Naive thymus-derived CD8-positive, alpha-beta T cell (primary cell): ENCODE data around the gene WNK2. TPM values are rescaled to one million over a fixed set of nuclear protein-coding genes. Genes with fewer than 3 reads are reported as not detected.

Source experiments
- ATAC-seq, 2 donors: fragments of 150-1000 bp; cut with Tn5 transposase in 1 of 2; sonication (Bioruptor Pico), chemical (Tn5 transposase) in 1 of 2; 1 replicate in 1 of 2; 2 replicates in 1 of 2; pipeline ENCODE4 v1.10.0; 2021; ENCODE audit warnings: mild to moderate bottlenecking in 2 of 2, moderate library complexity in 2 of 2
- POLR2A ChIA-PET: fragments of 350-600 bp; sonication (Branson Sonifier 250); formaldehyde crosslinking; loops from one replicate; lab custom pipeline; 2021; ENCODE audit warnings: antibody characterized with exemption; lab: Charles Lee
- DNase-seq, 10 donors: peaks; one replicate each; pipeline versions ENCODE4 v3.0.0 to v3.0.0-alpha.2; 2020 to 2022
- H3K27ac Mint-ChIP-seq, 10 donors: one replicate each; pipeline ENCODE4 v1.8.0; 2020 to 2022; ENCODE audit warnings: mild to moderate bottlenecking in 10 of 10, mixed read lengths in 10 of 10, moderate library complexity in 4 of 10, inconsistent platforms in 1 of 10
- H3K27me3 Mint-ChIP-seq, 5 donors: one replicate each; pipeline ENCODE4 v1.8.0; 2021 to 2022; ENCODE audit warnings: mixed read lengths in 5 of 5
- H3K36me3 Mint-ChIP-seq, 3 donors: one replicate each; pipeline ENCODE4 v1.8.0; 2020 to 2022; ENCODE audit warnings: mixed read lengths in 3 of 3, mild to moderate bottlenecking in 2 of 3, inconsistent platforms in 1 of 3
- H3K4me1 Mint-ChIP-seq, 4 donors: one replicate each; pipeline ENCODE4 v1.8.0; 2021 to 2022; ENCODE audit warnings: mixed read lengths in 4 of 4
- H3K4me3 Mint-ChIP-seq, 10 donors: one replicate each; pipeline ENCODE4 v1.8.0; 2020 to 2022; ENCODE audit warnings: mild to moderate bottlenecking in 10 of 10, mixed read lengths in 10 of 10, moderate library complexity in 6 of 10, inconsistent platforms in 1 of 10
- H3K9me3 Mint-ChIP-seq, 9 donors: one replicate each; pipeline ENCODE4 v1.8.0; 2020 to 2022; ENCODE audit warnings: mixed read lengths in 9 of 9, mild to moderate bottlenecking in 3 of 9, inconsistent platforms in 1 of 9, moderate library complexity in 1 of 9
- polyA plus RNA-seq, 3 donors: library from polyadenylated mRNA; unstranded; fragments of 300-500 nt; fragmentation: Illumina TruSeq; gene quantifications; one replicate each; pipeline ENCODE4 v1.2.3, GENCODE V29; 2021
- total RNA-seq, 8 experiments: library from RNA in 2 of 8; stranded (reverse) in 2 of 8; gene quantifications; one replicate each; pipeline ENCODE4 v1.2.3 and lab custom pipeline; 2021 to 2026

WNK2 gene
- total and polyA plus RNA-seq, 5 experiments from 2014 or later = 0.27 TPM; not detected in 4

GRCh38 chr9:93198838-93199625 is 15.1 kb downstream of the WNK2 start:
- Mint-ChIP-seq H3K27me3 (peaks cover 0 to 1% (median 0%) of the 10 kb centered on the region in 5 donors), H3K27ac (peak overlapping the region in 1 of 10 donors; percentile 48), H3K4me1 (peaks cover 0 to 1% (median 0%) of the 10 kb centered on the region in 4 donors), H3K36me3 (no peaks in the 10 kb centered on the region), H3K9me3 (peaks cover 0 to 2% (median 0%) of the 10 kb centered on the region in 9 donors), H3K4me3 (no peak overlapping the region)
- POLR2A ChIA-PET = no interaction called here
- ATAC-seq = no peak
- peak in 1 of 10 donors; percentile 59 for DNase-seq

DNA sequence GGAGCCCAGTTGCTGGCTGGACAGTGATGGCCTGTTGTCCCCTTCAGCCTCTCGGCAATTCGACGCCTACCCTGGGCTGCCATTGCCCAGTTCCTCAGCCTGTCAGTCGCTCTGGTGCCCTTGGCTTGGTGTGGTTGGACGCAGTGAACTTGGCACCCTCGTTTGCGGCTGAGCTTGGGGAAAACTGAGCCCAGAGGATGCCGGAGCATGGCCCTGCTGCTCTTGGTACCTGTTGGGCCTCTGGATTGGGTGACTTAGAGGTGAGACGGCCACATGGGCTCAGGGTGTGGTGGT is 16.5 kb downstream of the WNK2 start:
- ATAC-seq (no peak), DNase-seq (no peak)
- POLR2A ChIA-PET = no interaction called here
- H3K27ac Mint-ChIP-seq = no peak overlapping the region
- peaks cover 0 to 1% (median 0%) of the 10 kb centered on the region in 5 donors for H3K27me3 Mint-ChIP-seq
- no peaks in the 10 kb centered on the region for H3K36me3 Mint-ChIP-seq
- peaks cover 0 to 2% (median 0%) of the 10 kb centered on the region in 9 donors for H3K9me3 Mint-ChIP-seq
- peaks cover 0 to 9% (median 5%) of the 10 kb centered on the region in 4 donors for H3K4me1 Mint-ChIP-seq
- H3K4me3 Mint-ChIP-seq = no peak overlapping the region

- H3K36me3 Mint-ChIP-seq = no peaks in the 10 kb centered on the region
- peaks cover 0 to 9% (median 5%) of the 10 kb centered on the region in 4 donors for H3K4me1 Mint-ChIP-seq
- H3K9me3 Mint-ChIP-seq = no peaks in the 10 kb centered on the region
- POLR2A ChIA-PET = no interaction called here
- no peak overlapping the region for H3K27ac Mint-ChIP-seq
- ATAC-seq = no peak
- no peak overlapping the region for H3K4me3 Mint-ChIP-seq
- peaks cover 0 to 1% (median 0%) of the 10 kb centered on the region in 5 donors for H3K27me3 Mint-ChIP-seq
- peak in 1 of 10 donors; percentile 38 for DNase-seq
Measured at GRCh38 chr9:93200989-93201334, 17.0 kb downstream of the WNK2 start.

DNA sequence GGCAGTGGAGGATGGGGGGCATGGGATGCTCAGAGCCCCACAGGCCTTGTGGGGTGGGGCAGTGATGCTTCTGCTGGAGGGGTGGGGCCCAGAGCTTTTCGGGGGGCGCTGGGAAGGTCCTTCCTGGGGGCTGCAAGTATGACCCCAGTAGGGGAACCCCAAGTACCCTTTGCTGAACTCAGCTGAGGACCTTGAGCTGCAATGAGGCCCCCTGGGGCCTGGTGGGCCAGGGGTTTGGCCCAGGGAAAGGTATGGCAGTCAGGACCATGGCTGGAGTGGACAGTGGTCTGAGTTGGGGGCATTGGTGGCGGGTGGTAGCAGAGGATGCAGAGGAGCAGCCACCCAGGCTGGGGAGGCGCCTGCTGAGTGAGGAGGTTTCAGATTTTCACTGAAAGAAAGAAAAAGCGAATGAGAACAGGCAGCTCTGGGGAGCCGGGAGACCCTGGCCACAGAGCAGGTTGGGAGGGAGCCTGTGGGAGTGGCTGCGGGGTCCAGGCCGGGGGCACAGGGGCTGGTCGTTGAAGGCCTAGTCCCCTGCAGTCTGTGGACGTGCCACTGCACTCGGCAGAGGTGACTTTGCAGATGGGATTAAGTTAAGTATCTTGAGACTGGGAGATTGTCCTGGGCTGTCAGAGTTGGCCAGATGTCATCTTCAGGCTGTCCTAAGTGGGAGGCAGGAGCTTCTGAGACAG is 19.2 kb downstream of the WNK2 start:
- no peak for ATAC-seq
- Mint-ChIP-seq H3K36me3 (no peaks in the 10 kb centered on the region), H3K9me3 (no peaks in the 10 kb centered on the region), H3K27ac (peak overlapping the region in 2 of 10 donors; percentile 60 to 66), H3K4me3 (no peak overlapping the region), H3K4me1 (peaks cover 0 to 9% (median 5%) of the 10 kb centered on the region in 4 donors), H3K27me3 (peaks cover 0 to 1% (median 0%) of the 10 kb centered on the region in 5 donors)
- peak in 1 of 10 donors; percentile 31 for DNase-seq
- POLR2A ChIA-PET = no interaction called here

DNA sequence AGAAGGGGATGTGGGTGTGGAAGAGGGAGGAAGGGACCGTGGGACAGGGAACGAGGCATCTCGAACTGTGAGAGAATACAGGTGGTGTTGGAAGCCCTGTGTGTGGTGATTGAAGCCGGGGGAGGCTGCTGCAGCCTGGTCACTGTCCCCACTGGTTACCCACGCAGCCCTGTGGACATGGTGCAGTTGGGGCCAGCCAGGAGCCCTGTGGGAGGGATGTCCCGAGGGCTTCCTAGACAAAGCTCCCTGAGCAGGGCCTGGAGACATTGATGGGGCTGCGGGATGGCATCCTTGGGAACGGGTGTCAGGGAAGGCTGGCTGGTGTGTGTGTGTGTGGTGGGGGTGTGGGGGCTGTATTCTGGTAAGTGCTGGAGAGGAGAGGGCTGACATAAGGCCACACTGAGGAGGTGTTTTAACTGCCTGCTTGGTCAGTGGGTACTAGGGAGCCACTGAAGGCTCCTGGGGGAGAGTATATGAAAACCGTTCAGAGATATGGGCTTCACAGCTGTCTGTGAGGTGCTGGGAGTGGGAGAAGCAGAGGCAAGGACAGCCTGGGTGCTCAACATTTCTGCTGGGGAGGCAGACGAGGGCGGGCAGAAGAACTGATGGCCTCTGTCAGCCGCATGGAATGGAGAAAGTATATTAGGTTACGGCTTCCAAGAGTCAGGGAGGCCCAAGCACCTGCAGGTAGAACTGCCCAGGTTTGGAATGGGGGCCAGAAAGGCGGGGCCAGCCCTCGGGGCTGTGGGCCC is 20.0 kb downstream of the WNK2 start:
- Mint-ChIP-seq H3K27me3 (peaks cover 0 to 1% (median 0%) of the 10 kb centered on the region in 5 donors), H3K4me1 (peaks cover 5 to 9% (median 5%) of the 10 kb centered on the region in 4 donors), H3K36me3 (no peaks in the 10 kb centered on the region), H3K9me3 (no peaks in the 10 kb centered on the region), H3K4me3 (no peak overlapping the region), H3K27ac (peak overlapping the region in 1 of 10 donors; percentile 60)
- POLR2A ChIA-PET = interaction anchor here (0.6 kb wide), 1 partner anchor 25 kb away, joined by 7 read pairs; no protein-coding TSS in a partner anchor
- peak in 1 of 10 donors; percentile 38 for DNase-seq
- ATAC-seq = no peak

DNA sequence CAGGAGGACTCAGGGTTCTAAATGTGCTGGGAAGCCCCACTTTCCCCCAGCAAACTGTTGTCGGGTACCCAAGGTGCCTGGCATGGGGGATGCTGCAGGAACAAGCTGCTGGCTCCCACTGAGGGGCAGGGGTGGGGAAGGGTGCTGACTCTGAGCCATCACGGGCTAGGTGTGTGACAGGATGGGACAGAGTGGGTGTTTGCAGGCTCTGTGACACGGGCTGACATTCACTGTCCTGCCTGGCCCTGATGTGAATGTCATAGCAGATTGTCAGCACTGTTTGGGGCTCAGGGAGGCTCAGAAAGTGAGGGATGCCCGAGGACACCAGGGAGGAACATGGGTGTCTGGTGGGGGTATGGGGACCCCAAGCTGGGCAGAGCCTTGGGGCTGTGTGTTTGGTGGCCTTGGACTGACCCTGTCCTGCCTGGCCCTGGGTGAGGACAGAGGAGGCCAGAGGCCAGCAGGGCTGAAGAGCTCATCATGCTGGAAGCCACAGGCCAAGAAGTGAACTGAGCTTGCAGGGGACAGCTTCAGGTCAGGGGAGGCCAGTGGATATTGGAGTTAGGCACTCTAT is 20.6 kb downstream of the WNK2 start:
- Mint-ChIP-seq H3K4me3 (peak overlapping the region in 1 of 10 donors; percentile 7), H3K27me3 (peaks cover 0 to 1% (median 0%) of the 10 kb centered on the region in 5 donors), H3K27ac (peak overlapping the region in 2 of 10 donors; percentile 47 to 60), H3K4me1 (peaks cover 5 to 9% (median 5%) of the 10 kb centered on the region in 4 donors), H3K9me3 (no peaks in the 10 kb centered on the region), H3K36me3 (no peaks in the 10 kb centered on the region)
- POLR2A ChIA-PET = no interaction called here
- ATAC-seq (no peak), DNase-seq (peak in 1 of 10 donors; percentile 35)

GRCh38 chr9:93205045-93205768 is 21.3 kb downstream of the WNK2 start:
- peak overlapping the region in 1 of 10 donors; percentile 7 for H3K4me3 Mint-ChIP-seq
- peak overlapping the region in 2 of 10 donors; percentile 19 to 60 for H3K27ac Mint-ChIP-seq
- peak in 1 of 10 donors; percentile 42 for DNase-seq
- POLR2A ChIA-PET = no interaction called here
- no peak for ATAC-seq
- no peaks in the 10 kb centered on the region for H3K36me3 Mint-ChIP-seq
- no peaks in the 10 kb centered on the region for H3K9me3 Mint-ChIP-seq
- H3K27me3 Mint-ChIP-seq = peaks cover 0 to 1% (median 0%) of the 10 kb centered on the region in 5 donors
- peaks cover 5 to 9% (median 5%) of the 10 kb centered on the region in 4 donors for H3K4me1 Mint-ChIP-seq

DNA sequence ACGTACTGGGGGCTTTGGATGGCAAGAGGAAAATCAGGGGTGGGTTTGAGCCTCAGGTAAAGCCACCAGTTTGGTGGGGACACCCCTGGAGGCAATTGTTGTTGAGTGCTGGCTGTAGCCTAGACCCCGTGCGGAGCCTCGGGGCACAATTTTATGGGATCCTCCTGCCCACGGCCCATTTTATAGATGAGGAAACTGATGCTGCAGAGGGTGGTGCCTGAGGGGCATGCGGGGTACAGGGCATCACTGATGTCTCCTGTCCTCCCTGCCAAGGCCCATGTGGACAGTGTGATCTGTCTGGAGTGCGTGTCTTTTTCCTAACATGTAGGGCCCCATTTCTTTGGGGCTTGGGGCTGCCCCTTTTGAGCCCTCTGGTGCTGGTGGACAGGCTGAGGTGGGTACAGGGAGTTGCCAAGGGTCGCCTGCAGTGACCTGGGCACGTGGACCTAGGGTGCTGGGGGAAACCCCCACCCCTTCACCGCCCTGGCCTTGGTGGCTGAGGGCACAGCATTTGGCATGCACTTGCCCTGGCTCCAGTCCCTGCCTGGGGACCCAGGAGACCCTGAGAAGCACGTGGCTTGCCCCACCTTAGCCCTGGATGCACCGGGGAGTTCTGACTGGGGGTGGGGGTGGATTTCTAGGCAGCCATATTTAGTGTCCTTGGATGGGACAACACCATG is 22.1 kb downstream of the WNK2 start:
- Mint-ChIP-seq H3K4me1 (peaks cover 5 to 9% (median 5%) of the 10 kb centered on the region in 4 donors), H3K27ac (peak overlapping the region in 1 of 10 donors; percentile 12), H3K36me3 (no peaks in the 10 kb centered on the region), H3K27me3 (peaks cover 0 to 1% (median 0%) of the 10 kb centered on the region in 5 donors), H3K9me3 (no peaks in the 10 kb centered on the region), H3K4me3 (no peak overlapping the region)
- POLR2A ChIA-PET = no interaction called here
- DNase-seq (peak in 1 of 10 donors; percentile 54), ATAC-seq (no peak)

DNA sequence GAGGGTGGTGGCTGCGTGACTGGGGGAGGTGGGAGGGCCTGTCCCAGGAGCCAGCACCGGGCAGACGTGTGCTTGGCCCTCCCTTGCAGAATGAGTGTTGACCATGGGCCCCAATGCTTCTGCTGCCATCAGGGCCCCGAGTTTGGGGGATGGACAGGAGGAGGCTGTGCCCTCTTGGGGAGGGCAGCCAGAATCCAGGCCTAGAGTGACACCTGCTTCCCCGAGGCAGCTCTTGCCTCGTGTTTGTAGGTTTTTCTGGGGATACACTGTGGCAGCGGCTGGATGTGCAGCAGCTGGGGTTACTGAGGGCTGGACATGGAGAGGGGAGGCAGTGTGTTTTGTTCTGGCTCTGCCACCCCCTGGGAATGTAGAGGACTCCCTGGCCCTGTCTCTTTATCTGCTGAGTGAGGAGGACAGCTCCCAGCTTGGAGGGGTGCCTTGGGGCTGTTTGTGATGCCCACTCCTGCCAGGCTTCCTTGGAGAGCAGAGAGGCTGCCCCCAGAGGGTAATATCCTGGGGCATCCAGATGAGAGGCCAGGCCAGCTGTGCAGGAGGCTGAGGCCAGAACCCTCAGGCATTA is 22.7 kb downstream of the WNK2 start:
- Mint-ChIP-seq H3K27ac (peak overlapping the region in 1 of 10 donors; percentile 48), H3K36me3 (no peaks in the 10 kb centered on the region)

DNA sequence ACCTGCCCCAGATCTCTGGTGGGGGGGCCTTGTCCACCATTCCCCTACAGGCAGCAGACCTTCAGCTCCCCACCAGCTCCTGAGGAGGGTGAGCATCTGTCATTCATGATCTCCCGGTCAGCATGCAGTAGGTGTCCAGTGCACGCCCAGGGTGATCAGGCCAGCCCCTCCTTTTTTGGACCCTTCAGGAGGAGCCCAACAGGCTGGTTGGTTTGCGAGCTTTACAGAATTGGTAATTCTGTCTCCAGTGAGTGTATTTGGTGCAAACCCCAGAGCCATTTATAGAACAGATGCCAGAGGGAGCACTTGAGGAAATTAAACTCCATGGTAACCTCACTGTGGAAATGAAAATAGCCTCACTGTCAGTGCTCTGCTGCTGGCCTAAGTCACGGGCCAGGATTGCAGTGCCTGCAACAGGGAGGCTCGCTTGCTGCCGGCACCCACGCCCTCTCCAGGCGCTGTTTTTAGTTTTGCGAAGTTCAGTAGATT is 23.4 kb downstream of the WNK2 start:
- Mint-ChIP-seq H3K4me1 (peaks cover 5 to 9% (median 5%) of the 10 kb centered on the region in 4 donors), H3K36me3 (no peaks in the 10 kb centered on the region), H3K27me3 (peaks cover 0 to 1% (median 0%) of the 10 kb centered on the region in 5 donors), H3K27ac (no peak overlapping the region), H3K4me3 (no peak overlapping the region), H3K9me3 (no peaks in the 10 kb centered on the region)
- ATAC-seq = no peak
- POLR2A ChIA-PET = no interaction called here
- peak in 1 of 10 donors; percentile 61 for DNase-seq

More for the DNA sequence above, 22.7 kb downstream of the WNK2 start:
- Mint-ChIP-seq H3K27me3 (peaks cover 0 to 1% (median 0%) of the 10 kb centered on the region in 5 donors), H3K4me3 (no peak overlapping the region), H3K4me1 (peaks cover 5 to 9% (median 5%) of the 10 kb centered on the region in 4 donors), H3K9me3 (no peaks in the 10 kb centered on the region)
- ATAC-seq (no peak), DNase-seq (no peak)
- POLR2A ChIA-PET = no interaction called here
